ENCODE measurements around the gene PJVK. TPM values are rescaled to one million over a fixed set of nuclear protein-coding genes. Genes with fewer than 3 reads are reported as not detected.

The PJVK gene
- total and polyA plus RNA-seq, 2 of the 13 experiments (the other 11 are each of a cell fraction or from before 2014, with no cell fraction given), result 1.2 to 2.6 TPM

GRCh38 chr2:178478439-178479274 lies 27.5 kb downstream of the PJVK start, which contains the start of gene FKBP7 (continued):
- TF ChIP-seq, protein P1, sequence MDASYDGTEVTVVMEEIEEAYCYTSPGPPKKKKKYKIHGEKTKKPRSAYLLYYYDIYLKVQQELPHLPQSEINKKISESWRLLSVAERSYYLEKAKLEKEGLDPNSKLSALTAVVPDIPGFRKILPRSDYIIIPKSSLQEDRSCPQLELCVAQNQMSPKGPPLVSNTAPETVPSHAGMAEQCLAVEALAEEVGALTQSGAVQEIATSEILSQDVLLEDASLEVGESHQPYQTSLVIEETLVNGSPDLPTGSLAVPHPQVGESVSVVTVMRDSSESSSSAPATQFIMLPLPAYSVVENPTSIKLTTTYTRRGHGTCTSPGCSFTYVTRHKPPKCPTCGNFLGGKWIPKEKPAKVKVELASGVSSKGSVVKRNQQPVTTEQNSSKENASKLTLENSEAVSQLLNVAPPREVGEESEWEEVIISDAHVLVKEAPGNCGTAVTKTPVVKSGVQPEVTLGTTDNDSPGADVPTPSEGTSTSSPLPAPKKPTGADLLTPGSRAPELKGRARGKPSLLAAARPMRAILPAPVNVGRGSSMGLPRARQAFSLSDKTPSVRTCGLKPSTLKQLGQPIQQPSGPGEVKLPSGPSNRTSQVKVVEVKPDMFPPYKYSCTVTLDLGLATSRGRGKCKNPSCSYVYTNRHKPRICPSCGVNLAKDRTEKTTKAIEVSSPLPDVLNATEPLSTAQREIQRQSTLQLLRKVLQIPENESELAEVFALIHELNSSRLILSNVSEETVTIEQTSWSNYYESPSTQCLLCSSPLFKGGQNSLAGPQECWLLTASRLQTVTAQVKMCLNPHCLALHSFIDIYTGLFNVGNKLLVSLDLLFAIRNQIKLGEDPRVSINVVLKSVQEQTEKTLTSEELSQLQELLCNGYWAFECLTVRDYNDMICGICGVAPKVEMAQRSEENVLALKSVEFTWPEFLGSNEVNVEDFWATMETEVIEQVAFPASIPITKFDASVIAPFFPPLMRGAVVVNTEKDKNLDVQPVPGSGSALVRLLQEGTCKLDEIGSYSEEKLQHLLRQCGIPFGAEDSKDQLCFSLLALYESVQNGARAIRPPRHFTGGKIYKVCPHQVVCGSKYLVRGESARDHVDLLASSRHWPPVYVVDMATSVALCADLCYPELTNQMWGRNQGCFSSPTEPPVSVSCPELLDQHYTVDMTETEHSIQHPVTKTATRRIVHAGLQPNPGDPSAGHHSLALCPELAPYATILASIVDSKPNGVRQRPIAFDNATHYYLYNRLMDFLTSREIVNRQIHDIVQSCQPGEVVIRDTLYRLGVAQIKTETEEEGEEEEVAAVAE (CRISPR knock-in tag; IDR thresholded peaks at IDR 0.05; ENCODE audit: borderline replicate concordance), result no peak; the same call in 1 of the 2 replicates
- TF ChIP-seq NR3C1 (CRISPR knock-in tag; IDR thresholded peaks at IDR 0.05) (no peak), ZNF572 (CRISPR knock-in tag; IDR thresholded peaks at IDR 0.05) (no peak; the same call in 1 of the 2 replicates), PHF21A (CRISPR knock-in tag; IDR thresholded peaks at IDR 0.05) (no peak), ZNF670 (CRISPR knock-in tag; IDR thresholded peaks at IDR 0.05; ENCODE audit: borderline replicate concordance) (peak; percentile 69; the same call in 1 of the 2 replicates), TMF1 (CRISPR knock-in tag; IDR thresholded peaks at IDR 0.05; ENCODE audit: low read depth) (no peak), ZNF850 (CRISPR knock-in tag; conservative IDR thresholded peaks at IDR 0.05) (no peak), ZNF724P (CRISPR knock-in tag; IDR thresholded peaks at IDR 0.05; ENCODE audit: borderline replicate concordance) (no peak), ZNF414 (CRISPR knock-in tag; IDR thresholded peaks at IDR 0.05) (no peak), XRCC5 (optimal IDR thresholded peaks at IDR 0.05; ENCODE audit: low read length) (no peak), ZZZ3 (CRISPR knock-in tag; IDR thresholded peaks at IDR 0.05; ENCODE audit: borderline replicate concordance) (peak; percentile 59; the same call in 1 of the 2 replicates), ZNF616 (CRISPR knock-in tag; IDR thresholded peaks at IDR 0.05; ENCODE audit: low read depth) (peak; percentile 61; the same call in 1 of the 2 replicates), SATB2 (CRISPR knock-in tag; IDR thresholded peaks at IDR 0.05) (no peak), FUBP1 (CRISPR knock-in tag; IDR thresholded peaks at IDR 0.05; ENCODE audit: borderline replicate concordance) (peak; percentile 57; the same call in 1 of the 2 replicates)
- TF ChIP-seq, protein P2, sequence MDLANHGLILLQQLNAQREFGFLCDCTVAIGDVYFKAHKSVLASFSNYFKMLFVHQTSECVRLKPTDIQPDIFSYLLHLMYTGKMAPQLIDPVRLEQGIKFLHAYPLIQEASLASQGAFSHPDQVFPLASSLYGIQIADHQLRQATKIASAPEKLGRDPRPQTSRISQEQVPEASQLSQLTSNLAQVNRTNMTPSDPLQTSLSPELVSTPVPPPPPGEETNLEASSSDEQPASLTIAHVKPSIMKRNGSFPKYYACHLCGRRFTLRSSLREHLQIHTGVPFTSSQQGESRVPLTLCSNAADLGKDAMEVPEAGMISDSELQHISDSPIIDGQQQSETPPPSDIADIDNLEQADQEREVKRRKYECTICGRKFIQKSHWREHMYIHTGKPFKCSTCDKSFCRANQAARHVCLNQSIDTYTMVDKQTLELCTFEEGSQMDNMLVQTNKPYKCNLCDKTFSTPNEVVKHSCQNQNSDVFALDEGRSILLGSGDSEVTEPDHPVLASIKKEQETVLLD (CRISPR knock-in tag; IDR thresholded peaks at IDR 0.05; ENCODE audit: low read depth), result no peak
- TF ChIP-seq, protein P3, sequence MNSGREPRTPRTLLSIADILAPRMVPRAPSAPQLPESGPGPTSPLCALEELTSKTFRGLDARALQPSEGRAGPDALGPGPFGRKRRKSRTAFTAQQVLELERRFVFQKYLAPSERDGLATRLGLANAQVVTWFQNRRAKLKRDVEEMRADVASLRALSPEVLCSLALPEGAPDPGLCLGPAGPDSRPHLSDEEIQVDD (CRISPR knock-in tag; IDR thresholded peaks at IDR 0.05; ENCODE audit: borderline replicate concordance), result 0 out of 2 replicates have a peak, but pooled peaks have one; percentile 33
- TF ChIP-seq, protein P4, sequence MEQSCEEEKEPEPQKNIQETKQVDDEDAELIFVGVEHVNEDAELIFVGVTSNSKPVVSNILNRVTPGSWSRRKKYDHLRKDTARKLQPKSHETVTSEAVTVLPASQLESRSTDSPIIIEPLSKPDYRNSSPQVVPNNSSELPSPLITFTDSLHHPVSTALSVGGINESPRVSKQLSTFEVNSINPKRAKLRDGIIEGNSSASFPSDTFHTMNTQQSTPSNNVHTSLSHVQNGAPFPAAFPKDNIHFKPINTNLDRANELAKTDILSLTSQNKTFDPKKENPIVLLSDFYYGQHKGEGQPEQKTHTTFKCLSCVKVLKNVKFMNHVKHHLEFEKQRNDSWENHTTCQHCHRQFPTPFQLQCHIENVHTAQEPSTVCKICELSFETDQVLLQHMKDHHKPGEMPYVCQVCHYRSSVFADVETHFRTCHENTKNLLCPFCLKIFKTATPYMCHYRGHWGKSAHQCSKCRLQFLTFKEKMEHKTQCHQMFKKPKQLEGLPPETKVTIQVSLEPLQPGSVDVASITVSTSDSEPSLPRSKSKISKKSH (CRISPR knock-in tag; IDR thresholded peaks at IDR 0.05; ENCODE audit: borderline replicate concordance), result peak; percentile 47; the same call in 1 of the 2 replicates
